Superior temporal gyrus (tissue), 1 donor: ENCODE results near the gene ABCB4.
"Not testable (repeated sequence)": the region's sequence is repeated elsewhere in the genome, so short reads cannot be mapped to it uniquely, and the experiment has no call there.

Experiments used
- DNase-seq: peaks from one replicate; pipeline ENCODE4 v3.0.0-alpha.2; 2016; ENCODE audit errors: extremely low spot score

ABCB4 gene

GRCh38 chr7:87476179-87476557 is 688 bp upstream of the ABCB4 start:
- no peak for DNase-seq

- no peak for DNase-seq
Observed at GRCh38 chr7:87474533-87475358, 734 bp downstream of the ABCB4 start.

GRCh38 chr7:87473986-87474385 is 1.5 kb downstream of the ABCB4 start:
- DNase-seq: no peak

- DNase-seq: no peak
Observed at GRCh38 chr7:87473192-87473591, 2.3 kb downstream of the ABCB4 start.

- no peak for DNase-seq
Observed at GRCh38 chr7:87471473-87471872, 4.0 kb downstream of the ABCB4 start.

- not testable (repeated sequence) for DNase-seq
Observed at GRCh38 chr7:87469204-87469603, 6.3 kb downstream of the ABCB4 start.

- DNase-seq: not testable (repeated sequence)
Observed at GRCh38 chr7:87465534-87465880, 10.0 kb downstream of the ABCB4 start.

GRCh38 chr7:87464830-87465533 is 10.5 kb downstream of the ABCB4 start:
- DNase-seq: not testable (repeated sequence)

- no peak for DNase-seq
Observed at GRCh38 chr7:87463982-87464381, 11.5 kb downstream of the ABCB4 start.

GRCh38 chr7:87460444-87460843 is 15.0 kb downstream of the ABCB4 start:
- DNase-seq: not testable (repeated sequence)

GRCh38 chr7:87459941-87460340 is 15.5 kb downstream of the ABCB4 start:
- no peak for DNase-seq

- no peak for DNase-seq
Observed at GRCh38 chr7:87458148-87458547, 17.3 kb downstream of the ABCB4 start.

GRCh38 chr7:87456247-87456646 is 19.2 kb downstream of the ABCB4 start:
- no peak for DNase-seq

GRCh38 chr7:87452279-87452678 is 23.2 kb downstream of the ABCB4 start:
- no peak for DNase-seq

- no peak for DNase-seq
Observed at GRCh38 chr7:87451187-87451586, 24.3 kb downstream of the ABCB4 start.

- DNase-seq: no peak
Observed at GRCh38 chr7:87450706-87451105, 24.8 kb downstream of the ABCB4 start.

- DNase-seq: no peak
Observed at GRCh38 chr7:87448388-87448787, 27.1 kb downstream of the ABCB4 start.

- DNase-seq: no peak
Observed at GRCh38 chr7:87447116-87447635, 28.3 kb downstream of the ABCB4 start.

GRCh38 chr7:87445897-87446296 is 29.6 kb downstream of the ABCB4 start:
- DNase-seq: no peak

- no peak for DNase-seq
Observed at GRCh38 chr7:87435546-87435945, 39.9 kb downstream of the ABCB4 start.

GRCh38 chr7:87432536-87432935 is 42.9 kb downstream of the ABCB4 start:
- DNase-seq: no peak

- DNase-seq: no peak
Observed at GRCh38 chr7:87427288-87427687, 48.2 kb downstream of the ABCB4 start.

GRCh38 chr7:87426160-87426559 is 49.3 kb downstream of the ABCB4 start:
- no peak for DNase-seq
